ENCODE data around the gene PSMG2. TPM values are rescaled to one million over a fixed set of nuclear protein-coding genes. Genes with fewer than 3 reads are reported as not detected.

The PSMG2 gene
- total RNA-seq, 1 experiment from 2014 or later: 78.6 TPM

DNA sequence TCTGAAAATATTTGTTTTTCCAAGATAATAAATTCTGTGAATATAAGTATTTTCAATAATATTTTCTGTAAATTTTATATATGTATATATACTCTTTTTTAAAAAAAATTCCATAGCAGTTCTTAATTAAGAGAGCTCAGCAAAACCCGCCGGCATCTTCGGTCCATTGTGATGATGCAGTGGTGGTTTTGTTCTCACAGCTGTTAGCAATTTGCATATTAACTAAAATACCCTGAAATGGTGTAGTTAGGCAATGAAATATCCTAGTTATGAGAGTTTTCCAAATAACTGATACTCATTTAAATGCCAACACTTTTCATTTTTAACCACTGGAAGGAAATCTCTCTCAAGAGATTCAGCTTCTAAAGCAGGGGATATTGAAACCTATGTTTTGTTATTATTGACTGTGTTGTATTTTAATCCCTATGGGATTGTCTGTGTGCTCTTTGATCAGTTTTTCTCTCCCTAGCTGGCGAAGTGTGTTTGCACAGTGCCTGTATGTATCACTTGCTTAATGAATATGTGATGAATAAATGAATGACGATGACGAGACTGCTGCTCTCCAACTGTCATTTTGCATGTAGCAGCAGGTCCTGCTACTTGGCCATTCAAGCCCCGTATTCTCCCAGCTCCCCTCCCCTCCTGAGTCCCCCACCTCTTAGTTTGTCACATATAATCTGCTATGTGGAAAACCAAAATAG is 42.4 kb downstream of the PSMG2 start:
- BruUV-seq (replicated peaks): no TSS peak
- no peaks in the 10 kb centered on the region for H3K9me3 Mint-ChIP-seq (ENCODE audit: low read depth, unreplicated experiment)
- no peak overlapping the region for H3K4me3 Mint-ChIP-seq (ENCODE audit: low read depth, unreplicated experiment)
- intact Hi-C loops (cut with micrococcal nuclease; ENCODE audit: unreplicated experiment): no loop called here
- peaks cover 16% of the 10 kb centered on the region for H3K27me3 Mint-ChIP-seq (ENCODE audit: unreplicated experiment)
- TF ChIP-seq, protein P1, sequence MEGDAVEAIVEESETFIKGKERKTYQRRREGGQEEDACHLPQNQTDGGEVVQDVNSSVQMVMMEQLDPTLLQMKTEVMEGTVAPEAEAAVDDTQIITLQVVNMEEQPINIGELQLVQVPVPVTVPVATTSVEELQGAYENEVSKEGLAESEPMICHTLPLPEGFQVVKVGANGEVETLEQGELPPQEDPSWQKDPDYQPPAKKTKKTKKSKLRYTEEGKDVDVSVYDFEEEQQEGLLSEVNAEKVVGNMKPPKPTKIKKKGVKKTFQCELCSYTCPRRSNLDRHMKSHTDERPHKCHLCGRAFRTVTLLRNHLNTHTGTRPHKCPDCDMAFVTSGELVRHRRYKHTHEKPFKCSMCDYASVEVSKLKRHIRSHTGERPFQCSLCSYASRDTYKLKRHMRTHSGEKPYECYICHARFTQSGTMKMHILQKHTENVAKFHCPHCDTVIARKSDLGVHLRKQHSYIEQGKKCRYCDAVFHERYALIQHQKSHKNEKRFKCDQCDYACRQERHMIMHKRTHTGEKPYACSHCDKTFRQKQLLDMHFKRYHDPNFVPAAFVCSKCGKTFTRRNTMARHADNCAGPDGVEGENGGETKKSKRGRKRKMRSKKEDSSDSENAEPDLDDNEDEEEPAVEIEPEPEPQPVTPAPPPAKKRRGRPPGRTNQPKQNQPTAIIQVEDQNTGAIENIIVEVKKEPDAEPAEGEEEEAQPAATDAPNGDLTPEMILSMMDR (IDR thresholded peaks at IDR 0.05; ENCODE audit: unreplicated experiment): no peak
- no peak for DNase-seq
- CTCF ChIA-PET: interaction anchor here (1.4 to 3.8 kb wide), 2 partner anchors 22 to 189 kb away, joined by 4 to 26 read pairs; no protein-coding TSS in a partner anchor
- H3K4me1 Mint-ChIP-seq (ENCODE audit: low read depth, unreplicated experiment): peaks cover 9% of the 10 kb centered on the region
- no peaks in the 10 kb centered on the region for H3K36me3 Mint-ChIP-seq (ENCODE audit: insufficient read depth, unreplicated experiment)
- no peak overlapping the region for H3K27ac Mint-ChIP-seq (ENCODE audit: unreplicated experiment)

DNA sequence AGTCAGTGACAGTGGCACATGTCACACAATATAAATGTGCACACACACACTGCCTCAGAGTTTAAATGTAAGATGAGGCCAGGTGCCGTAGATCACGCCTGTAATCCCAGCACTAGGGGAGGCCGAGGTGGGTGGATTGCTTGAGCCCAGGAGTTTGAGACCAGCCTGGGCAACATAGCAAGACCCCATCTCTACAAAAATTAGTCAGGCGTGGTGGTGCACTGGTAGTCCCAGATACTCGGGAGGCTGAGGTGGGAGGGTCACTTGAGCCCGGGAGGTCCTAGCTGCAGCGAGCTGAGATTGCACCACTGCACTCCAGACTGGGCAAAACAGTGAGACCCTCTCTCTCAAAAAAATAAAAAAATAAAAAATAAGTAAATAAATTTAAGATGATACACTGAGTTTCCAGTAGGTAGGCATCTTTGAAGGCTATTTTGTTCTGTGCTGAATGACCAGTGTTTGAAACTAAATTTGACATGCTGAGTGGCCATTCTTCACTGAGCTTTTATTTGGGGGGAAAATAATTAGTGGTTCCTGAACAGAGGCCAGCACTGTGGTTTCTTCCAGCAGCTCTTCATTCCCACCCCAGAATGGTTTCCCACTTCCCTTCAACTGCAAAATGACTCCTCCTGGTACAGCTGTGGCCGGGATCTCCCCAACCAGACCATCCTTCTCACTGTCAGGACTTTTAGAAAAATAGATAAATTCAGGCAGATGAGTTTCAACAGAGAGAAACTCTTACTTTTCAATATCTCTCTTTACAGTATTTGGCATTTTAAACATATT is 44.9 kb downstream of the PSMG2 start:
- peaks cover 20% of the 10 kb centered on the region for H3K27me3 Mint-ChIP-seq (ENCODE audit: unreplicated experiment)
- no peaks in the 10 kb centered on the region for H3K9me3 Mint-ChIP-seq (ENCODE audit: low read depth, unreplicated experiment)
- no peak for DNase-seq
- no peak overlapping the region for H3K4me3 Mint-ChIP-seq (ENCODE audit: low read depth, unreplicated experiment)
- H3K27ac Mint-ChIP-seq (ENCODE audit: unreplicated experiment): no peak overlapping the region
- TF ChIP-seq, protein P1 (IDR thresholded peaks at IDR 0.05; ENCODE audit: unreplicated experiment): no peak
- intact Hi-C loops (cut with micrococcal nuclease; ENCODE audit: unreplicated experiment): no loop called here
- H3K36me3 Mint-ChIP-seq (ENCODE audit: insufficient read depth, unreplicated experiment): no peaks in the 10 kb centered on the region
- H3K4me1 Mint-ChIP-seq (ENCODE audit: low read depth, unreplicated experiment): no peaks in the 10 kb centered on the region
- BruUV-seq (replicated peaks): no TSS peak
- CTCF ChIA-PET: interaction anchor here (1.2 kb wide), 1 partner anchor 412 kb away, joined by 4 read pairs; no protein-coding TSS in a partner anchor

DNA sequence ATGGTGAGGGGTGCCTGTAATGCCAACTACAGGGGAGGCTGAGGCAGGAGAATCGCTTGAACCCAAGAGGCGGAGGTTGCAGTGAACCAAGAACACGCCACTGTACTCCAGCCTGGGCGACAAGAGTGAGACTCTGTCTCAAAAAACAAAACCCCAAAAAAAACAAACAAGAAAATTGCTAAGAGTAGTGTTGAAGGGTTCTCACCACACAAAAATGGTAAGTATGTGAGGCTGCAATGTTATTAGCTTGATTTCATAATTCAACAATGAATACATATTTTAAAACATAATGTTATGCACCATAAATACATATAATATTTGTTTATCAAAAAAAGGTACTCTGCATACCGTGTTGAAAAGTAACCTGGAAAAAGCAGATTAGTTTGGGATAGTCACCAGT is 45.8 kb downstream of the PSMG2 start:
- intact Hi-C loops (cut with micrococcal nuclease; ENCODE audit: unreplicated experiment): no loop called here
- no peaks in the 10 kb centered on the region for H3K9me3 Mint-ChIP-seq (ENCODE audit: low read depth, unreplicated experiment)
- H3K4me1 Mint-ChIP-seq (ENCODE audit: low read depth, unreplicated experiment): no peaks in the 10 kb centered on the region
- CTCF ChIA-PET: no interaction called here
- no TSS peak for BruUV-seq (replicated peaks)
- no peak overlapping the region for H3K27ac Mint-ChIP-seq (ENCODE audit: unreplicated experiment)
- peaks cover 20% of the 10 kb centered on the region for H3K27me3 Mint-ChIP-seq (ENCODE audit: unreplicated experiment)
- no peak overlapping the region for H3K4me3 Mint-ChIP-seq (ENCODE audit: low read depth, unreplicated experiment)
- TF ChIP-seq, protein P1 (IDR thresholded peaks at IDR 0.05; ENCODE audit: unreplicated experiment): no peak
- DNase-seq: no peak
- no peaks in the 10 kb centered on the region for H3K36me3 Mint-ChIP-seq (ENCODE audit: insufficient read depth, unreplicated experiment)

DNA sequence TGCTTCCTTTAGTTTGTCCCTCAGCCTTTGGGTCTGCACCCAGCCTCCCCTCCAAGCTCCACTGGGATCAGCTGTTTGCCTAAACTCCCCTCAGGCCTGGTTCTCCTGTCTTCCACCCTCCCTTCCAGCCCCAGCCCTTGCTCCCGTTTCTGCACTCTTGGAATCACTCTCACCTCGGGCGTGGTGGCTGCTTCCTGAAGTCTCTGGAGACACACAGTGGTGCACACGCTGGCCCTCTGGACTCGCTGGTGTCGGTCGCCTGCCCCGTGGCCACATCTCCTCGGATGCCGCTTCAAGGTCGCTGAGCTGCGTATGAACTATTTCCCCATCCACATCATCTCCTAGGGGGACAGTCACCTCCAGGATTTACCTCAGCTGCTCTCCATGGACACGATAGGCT is 46.3 kb downstream of the PSMG2 start:
- no peaks in the 10 kb centered on the region for H3K4me1 Mint-ChIP-seq (ENCODE audit: low read depth, unreplicated experiment)
- H3K4me3 Mint-ChIP-seq (ENCODE audit: low read depth, unreplicated experiment): no peak overlapping the region
- TF ChIP-seq, protein P1 (IDR thresholded peaks at IDR 0.05; ENCODE audit: unreplicated experiment): no peak
- H3K27ac Mint-ChIP-seq (ENCODE audit: unreplicated experiment): no peak overlapping the region
- CTCF ChIA-PET: no interaction called here
- BruUV-seq (replicated peaks): no TSS peak
- peaks cover 20% of the 10 kb centered on the region for H3K27me3 Mint-ChIP-seq (ENCODE audit: unreplicated experiment)
- H3K36me3 Mint-ChIP-seq (ENCODE audit: insufficient read depth, unreplicated experiment): no peaks in the 10 kb centered on the region
- intact Hi-C loops (cut with micrococcal nuclease; ENCODE audit: unreplicated experiment): no loop called here
- DNase-seq: no peak
- H3K9me3 Mint-ChIP-seq (ENCODE audit: low read depth, unreplicated experiment): no peaks in the 10 kb centered on the region
